GM21717 (cell line): ENCODE data around the gene FKRP.
"Not testable (repeated sequence)": the region's sequence is repeated elsewhere in the genome, so short reads cannot be mapped to it uniquely, and the experiment has no call there.

ENCODE experiments used
- ATAC-seq: cut with Tn5 transposase; IDR thresholded peaks from one replicate; pipeline ENCODE4 v1.9.1; 2021; ENCODE audit warnings: mild to moderate bottlenecking, moderate library complexity; ENCODE audit not compliant: unreplicated experiment

FKRP gene

DNA sequence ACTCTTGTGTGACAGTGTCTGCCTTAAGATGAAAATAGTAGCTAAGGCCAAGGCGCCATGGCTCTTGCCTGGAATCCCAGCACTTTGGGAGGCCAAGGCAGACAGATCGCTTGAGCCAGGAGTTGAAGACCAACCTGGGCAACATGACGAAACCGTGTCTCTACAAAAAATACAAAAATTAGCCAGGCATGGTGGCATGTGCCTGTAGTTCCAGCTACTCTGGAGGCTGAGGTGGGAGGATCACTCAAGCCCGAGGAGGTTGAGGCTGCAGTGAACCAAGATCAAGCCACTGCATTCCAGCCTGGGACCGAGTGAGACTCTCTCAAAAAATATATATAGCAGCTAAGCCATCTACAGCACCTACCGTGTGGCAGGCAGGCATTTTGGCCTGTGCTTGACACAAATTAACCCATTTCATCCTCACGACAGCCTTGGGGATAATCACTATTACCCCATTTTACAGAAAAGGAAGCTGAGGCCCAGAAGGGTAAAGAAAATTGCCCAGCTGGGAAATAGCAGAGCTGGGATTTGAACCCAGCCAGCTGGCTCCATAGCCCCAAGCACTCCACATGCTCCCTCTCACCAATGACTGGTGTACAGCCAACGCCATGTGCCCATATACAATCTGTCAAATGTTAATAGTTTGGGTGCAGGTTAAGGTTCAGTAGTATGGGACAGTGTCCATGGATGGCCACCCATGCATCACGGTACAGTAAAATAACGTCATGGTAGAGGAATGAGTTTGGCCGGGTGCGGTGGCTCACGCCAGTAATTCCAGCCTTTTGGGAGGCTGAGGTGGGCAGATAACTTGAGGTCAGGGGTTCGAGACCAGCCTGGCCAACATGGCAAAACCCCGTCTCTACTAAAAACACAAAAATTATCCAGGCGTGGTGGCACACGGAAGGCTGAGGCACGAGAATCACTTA is 39.5 kb downstream of the FKRP start:
- no peak for ATAC-seq

DNA sequence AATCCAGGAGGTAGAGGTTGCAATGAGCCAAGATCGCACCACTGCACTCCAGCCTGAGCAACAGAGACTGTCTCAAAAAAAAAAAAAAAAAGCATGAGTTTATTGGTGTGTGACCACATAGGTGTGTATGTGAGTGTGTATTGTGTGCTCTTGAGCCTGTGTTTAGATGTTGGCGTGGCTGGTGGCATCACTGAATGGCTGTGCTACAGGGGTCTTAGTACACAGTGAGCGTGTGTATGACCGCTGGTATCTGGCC is 40.1 kb downstream of the FKRP start:
- ATAC-seq = peak; percentile 4

DNA sequence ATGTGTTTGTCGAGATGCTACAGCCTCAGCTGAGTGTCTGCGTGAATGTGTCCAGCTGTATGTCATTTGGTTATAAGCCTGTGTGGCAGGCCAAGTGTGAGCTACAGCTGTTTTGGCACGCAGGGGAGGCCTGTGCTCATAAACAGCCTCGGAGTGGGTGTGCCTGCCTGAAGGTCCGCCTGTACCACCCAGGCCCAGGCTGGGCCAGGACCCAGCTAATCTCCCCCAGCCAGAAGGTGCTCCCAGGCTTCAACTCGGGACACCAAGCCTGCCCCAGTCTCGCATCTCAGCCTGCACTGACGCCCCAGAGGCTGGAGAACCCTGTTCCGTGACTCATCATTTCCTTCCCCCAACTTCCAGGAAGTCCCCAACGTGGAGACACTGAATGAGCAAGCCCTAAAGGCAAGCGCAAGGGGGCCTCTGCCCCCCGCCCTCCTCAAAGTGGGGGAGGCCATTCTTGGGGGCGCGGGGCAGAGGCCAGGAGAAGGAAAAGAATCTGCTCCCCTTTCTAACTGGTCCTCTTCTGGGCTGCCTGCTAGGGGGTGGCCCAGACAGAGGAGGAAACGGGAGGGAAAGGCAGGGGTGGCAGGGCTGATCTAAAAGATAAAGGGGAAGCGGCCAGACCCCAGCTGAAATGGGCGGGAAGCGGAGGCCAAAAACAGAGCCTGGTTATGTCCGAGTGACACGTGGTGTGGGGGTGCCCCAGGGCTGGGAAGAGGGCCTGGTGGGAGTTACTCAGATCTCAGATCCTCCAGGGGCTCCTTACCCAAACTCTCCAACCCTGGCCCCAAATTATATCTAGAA is 40.6 kb downstream of the FKRP start:
- ATAC-seq = peak; percentile 33

DNA sequence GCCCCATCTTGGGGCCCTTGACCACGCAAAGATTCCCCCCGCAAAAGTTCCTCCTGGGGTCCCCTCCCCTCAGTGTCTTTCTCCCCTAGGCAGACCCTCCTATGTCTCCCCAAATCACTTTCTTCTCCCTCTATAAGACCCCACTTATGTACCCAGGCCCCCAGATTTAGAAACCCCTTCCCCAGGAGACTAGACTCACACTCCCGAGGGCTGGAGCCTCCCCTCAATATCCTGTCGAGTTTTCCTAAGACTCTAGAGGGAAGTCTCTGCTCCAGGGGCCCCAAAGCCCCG is 41.1 kb downstream of the FKRP start:
- ATAC-seq = no peak

DNA sequence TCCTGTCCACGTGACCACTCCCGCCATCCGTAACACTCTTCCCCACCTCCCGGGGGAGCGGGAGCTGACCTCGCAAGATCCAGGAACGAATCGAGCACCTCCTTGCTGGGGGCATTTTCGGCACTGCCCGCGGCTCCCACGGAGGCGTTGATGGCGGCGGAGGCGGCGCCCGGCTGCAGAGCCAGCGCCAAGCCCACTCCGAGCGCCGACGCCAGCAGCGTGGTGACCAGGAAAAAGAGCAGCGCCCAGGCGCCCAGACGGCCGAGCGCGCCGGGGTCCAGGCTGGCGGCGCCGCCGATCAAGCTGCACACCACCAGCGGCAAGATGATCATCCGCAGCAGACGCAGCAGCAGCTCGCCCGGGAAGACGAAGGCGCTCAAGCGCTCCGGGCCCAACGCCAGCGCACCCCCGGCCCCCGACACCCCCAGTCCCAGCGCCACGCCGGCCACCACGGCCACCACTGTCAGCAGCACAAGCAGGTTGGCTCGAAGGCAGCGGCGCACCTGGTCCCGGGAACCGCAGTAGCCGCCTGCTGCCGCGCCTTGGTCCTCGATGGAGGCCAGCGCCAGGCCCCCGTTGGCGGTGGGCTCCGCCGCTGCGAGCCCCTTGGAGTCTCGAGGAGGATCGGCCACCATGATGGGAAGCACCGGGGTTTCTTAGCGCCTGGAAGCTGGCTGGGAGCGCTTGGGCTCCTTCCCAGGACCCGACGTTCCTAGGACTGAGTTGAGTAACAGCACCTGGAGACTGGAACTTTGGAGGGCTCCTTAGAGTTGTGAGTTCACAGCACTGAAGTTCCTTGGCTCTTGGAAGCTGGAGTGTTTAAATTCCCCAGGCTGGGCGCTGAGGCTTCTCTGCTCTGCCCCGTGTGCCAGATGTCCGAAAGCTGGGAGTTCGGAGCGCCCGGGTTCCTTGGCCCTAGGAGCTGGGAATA is 41.7 kb downstream of the FKRP start:
- ATAC-seq = peak; percentile 1

DNA sequence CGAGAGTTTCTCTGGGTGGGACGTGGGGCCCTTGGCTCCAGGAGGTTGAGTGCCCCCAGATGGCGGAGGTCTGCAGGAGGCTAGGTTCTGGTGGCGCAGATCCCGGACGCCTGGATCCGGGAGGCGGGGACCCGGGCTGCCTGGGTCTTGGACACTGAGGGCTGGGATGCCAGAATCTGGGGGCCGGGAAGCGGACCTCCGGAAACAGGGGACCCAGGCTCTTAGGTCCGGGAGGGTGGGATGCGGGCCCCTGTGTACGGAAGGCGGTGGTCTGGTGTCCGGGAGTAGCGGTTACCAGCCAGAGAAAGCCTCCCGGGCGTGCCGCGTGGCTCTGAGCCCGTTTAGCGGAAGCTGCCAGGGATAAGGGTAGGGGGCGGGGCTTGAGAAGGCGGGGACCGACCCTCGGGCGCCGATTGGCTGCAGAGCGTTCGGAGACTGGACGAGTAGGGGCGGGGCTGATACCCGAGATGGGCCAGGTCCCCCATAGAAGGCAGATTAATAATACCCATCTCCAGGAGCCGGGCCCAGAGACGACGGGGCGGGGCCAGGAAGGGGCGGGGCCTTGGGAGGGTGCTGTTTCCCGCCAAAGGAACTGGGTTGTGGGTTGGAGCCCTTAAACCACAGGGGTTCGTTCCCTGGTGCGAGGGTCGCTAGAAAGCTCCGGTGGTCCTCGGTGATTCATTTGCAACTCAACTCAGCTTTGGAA is 42.6 kb downstream of the FKRP start, which contains the start of gene SLC1A5:
Gene SLC1A5, minus strand, starts transcription at position 333 of the 706 bp plus-strand sequence. CDS start 629 bp downstream, outside the sequence.
- ATAC-seq = peak; percentile 49

DNA sequence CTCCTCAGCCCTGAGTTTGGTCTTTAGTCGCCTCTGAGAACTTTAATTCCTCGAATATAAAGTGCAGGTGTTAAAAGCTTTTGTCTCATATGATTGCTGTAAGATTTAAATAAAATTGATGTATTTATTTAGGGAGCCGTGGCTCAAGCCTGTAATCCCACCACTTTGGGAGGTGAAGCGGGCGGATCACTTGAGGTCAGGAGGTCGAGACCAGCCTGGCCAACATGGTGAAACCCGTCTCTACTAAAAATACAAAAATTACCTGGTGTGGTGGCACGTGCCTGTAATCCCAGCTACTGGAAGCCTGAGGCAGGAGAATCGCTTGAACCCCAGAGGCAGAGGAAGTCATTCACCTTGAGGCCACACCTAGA is 43.1 kb downstream of the FKRP start:
- ATAC-seq = no peak

DNA sequence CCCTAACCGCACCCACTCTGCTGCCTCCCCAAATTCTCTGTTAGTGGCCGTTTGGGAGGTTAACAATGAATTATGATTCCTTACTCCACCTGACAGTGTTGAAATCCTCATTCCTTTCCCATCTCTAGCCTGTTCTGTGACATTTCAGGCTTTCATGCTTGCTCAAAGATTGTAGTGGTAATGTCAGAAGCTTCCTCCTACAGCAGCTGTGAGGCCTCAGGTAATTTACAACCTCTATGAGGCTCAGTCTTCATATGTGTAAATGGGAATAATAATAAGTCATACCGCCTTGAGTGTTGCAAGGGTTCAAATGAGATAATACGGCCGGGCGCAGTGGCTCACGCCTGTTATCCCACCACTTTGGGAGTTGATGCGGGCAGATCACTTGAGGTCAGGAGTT is 43.5 kb downstream of the FKRP start:
- ATAC-seq = no peak

DNA sequence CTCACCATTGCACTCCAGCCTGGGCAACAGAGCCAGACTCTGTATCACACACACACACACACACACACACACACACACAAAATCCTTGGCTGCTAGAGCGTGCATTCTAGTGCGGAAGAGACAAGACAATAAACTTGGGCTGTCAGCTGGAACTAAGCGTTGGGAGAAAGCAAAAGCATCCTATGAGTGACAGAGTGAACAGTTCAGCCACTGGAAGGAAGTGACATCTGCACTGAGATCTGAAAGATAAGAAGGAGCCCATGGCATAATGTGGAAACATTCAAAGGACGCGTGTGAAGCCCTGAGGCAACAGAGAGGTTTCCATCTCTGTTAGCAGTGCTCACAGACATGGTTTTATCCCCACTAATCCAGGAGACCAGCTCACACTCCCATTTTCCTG is 46.1 kb downstream of the FKRP start:
- ATAC-seq = no peak

DNA sequence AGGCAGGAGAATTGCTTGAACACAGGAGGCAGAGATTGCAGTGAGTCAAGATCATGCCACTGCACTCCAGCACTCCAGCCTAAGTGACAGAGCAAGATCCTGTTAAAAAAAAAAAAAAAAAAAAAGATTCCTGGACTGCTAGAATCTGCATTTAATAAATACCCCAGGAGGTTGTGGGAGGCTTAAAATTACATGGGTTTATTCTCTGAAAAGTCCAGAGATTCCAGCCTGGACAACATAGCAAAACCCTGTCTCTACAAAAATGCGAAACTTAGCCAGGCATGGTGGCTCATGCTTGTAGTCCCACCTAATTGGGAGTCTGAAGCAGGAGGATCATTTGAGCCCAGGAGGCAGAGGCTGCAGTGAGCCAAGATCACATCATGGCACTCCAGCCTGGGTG is 52.0 kb downstream of the FKRP start:
- ATAC-seq = no peak

DNA sequence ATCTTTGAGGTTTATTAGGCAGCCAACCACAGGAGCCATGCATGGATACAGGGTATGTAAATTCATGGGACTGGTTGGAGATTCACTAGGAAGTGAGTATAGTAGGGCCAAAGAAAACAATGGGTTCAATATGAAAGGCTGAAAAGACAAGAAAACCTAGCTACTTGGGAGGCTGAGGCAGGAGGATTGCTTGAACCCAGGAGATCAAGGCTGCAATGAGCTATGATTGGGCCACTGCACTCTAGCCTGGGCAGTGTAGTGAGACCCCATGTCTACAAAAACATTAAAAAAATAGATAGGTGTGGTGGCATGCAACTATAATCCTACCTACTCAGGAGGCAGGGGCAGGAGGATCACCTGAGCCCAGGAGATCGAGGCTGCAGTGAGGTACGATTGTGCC is 52.9 kb downstream of the FKRP start:
- ATAC-seq = no peak

DNA sequence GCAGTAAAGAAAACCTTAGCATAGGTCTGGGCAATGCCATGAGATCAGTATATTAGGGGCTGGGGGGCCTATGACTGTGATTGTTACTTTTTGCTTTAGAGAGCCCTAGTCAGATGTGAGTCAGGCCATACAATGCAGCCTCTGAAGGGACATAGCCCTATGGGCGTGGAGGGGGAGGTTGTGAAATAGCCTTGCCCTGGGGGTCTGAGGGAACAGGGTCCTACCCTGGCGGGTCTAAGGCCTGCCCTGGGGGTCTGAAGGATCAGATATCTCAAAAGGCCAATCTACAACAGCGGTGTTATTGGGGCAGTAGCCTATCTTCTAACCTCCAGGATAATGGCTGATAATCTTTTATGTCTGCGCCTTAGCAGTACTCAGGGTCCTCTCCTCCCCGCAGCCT is 56.3 kb downstream of the FKRP start:
- no peak for ATAC-seq

DNA sequence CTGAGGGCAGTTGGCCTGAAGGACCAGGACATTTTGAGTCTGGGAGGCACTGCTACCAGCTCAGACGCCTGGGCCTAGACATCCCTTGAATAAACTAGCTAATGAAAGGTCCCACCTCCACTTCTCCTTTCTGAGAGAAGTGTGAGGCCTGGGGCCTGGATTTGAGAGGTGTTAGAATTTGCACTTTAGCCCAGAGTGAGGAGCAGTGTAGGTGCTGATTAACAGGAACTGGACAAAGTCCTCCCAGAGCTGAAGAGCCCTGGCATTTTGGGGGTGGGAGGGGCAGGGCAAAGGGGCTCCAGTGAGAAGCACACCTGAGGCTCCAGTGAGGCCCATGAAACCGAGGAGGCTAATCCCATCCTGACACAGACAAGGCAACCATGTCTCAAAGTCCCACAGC is 57.7 kb downstream of the FKRP start:
- no peak for ATAC-seq

DNA sequence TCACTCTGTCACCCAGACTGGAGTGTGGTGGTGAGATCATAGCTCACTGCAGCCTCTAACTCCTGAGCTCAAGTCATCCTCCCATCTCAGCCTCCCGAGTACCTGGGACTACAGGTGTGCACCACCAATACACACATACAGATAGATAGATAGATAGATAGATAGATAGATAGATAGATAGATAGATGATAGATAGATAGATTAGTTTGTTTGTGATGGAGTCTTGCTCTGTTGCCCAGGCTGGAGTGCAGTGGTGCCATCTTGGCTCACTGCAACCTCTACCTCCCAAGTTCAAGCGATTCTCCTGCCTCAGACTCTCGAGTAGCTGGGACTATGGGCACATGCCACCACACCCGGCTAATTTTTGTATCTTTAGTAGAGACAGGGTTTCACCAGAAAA is 58.6 kb downstream of the FKRP start:
- ATAC-seq = not testable (repeated sequence)

DNA sequence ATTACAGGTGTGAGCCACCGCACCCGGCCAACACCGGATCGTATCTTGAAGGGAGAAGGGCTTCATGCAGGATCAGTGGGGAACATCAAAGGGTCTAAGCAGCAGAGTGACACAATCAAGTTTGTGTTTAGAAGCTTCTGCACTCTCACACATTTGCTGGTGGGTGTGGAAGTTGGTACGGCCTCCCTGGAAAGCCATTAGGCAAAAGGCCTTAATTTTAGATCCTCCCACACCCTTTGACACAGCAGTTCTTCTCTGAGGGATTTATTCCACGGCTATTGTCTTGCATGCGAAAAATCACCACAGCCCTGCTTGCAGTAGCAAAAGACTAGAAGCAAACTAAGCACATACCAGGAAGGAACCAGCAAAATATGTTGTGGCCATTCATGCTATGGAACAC is 60.8 kb downstream of the FKRP start:
- no peak for ATAC-seq
